Measurements from ENCODE around the gene CLHC1.

Gene CLHC1

GRCh38 chr2:55137024-55137958 lies 94.8 kb downstream of the CLHC1 start:
- H3K4me3 ChIP-seq (ENCODE audit: low read depth, low read length) = no peak overlapping the region
- no peak overlapping the region for H3K27ac ChIP-seq (ENCODE audit: extremely low read depth, low read depth, low read length)
- H3K36me3 ChIP-seq (ENCODE audit: control insufficient read depth in 2 of 2, insufficient read depth in 1 of 2, low read length in 2 of 2) = no peaks in the 10 kb centered on the region
- peak; percentile 58 for TF ChIP-seq ZNF600 (tag by site-specific recombination; IDR thresholded peaks at IDR 0.05)
- no peak for TF ChIP-seq ZNF157 (tag by site-specific recombination; IDR thresholded peaks at IDR 0.05)
- ChIA-PET CTCF (interaction anchor here (1.8 kb wide), 1 partner anchor 32 kb away, joined by 6 read pairs; no protein-coding TSS in a partner anchor), POLR2A (no interaction called here)
- no peaks in the 10 kb centered on the region for H3K9me3 ChIP-seq (ENCODE audit: control insufficient read depth, insufficient read depth, low read depth, low read length)
- peaks cover 4% of the 10 kb centered on the region; the same call in 1 of the 2 replicates for H3K4me1 ChIP-seq (ENCODE audit: control insufficient read depth, insufficient read depth, low read length)

GRCh38 chr2:55136138-55136541 lies 96.0 kb downstream of the CLHC1 start:
- no peaks in the 10 kb centered on the region for H3K9me3 ChIP-seq (ENCODE audit: control insufficient read depth, insufficient read depth, low read depth, low read length)
- H3K4me1 ChIP-seq (ENCODE audit: control insufficient read depth, insufficient read depth, low read length) = peaks cover 4% of the 10 kb centered on the region; the same call in 1 of the 2 replicates
- H3K4me3 ChIP-seq (ENCODE audit: low read depth, low read length) = no peak overlapping the region
- no peak for TF ChIP-seq ZNF214 (tag by site-specific recombination; IDR thresholded peaks at IDR 0.05; ENCODE audit: borderline replicate concordance)
- 0 out of 2 replicates have a peak, but pooled peaks have one; percentile 24 for TF ChIP-seq ZNF10 (tag by site-specific recombination; IDR thresholded peaks at IDR 0.05)
- ChIA-PET CTCF (interaction anchor here (0.6 kb wide), 1 partner anchor 34 kb away, joined by 4 read pairs; no protein-coding TSS in a partner anchor), POLR2A (interaction anchor here (0.5 kb wide), 1 partner anchor 31 kb away, joined by 3 read pairs; no protein-coding TSS in a partner anchor)
- no peaks in the 10 kb centered on the region for H3K36me3 ChIP-seq (ENCODE audit: control insufficient read depth in 2 of 2, insufficient read depth in 1 of 2, low read length in 2 of 2)
- no peak overlapping the region for H3K27ac ChIP-seq (ENCODE audit: extremely low read depth, low read depth, low read length)

- POLR2A ChIA-PET = interaction anchor here (1.0 kb wide), 1 partner anchor 23 kb away, joined by 3 read pairs; no protein-coding TSS in a partner anchor
- H3K9me3 ChIP-seq (ENCODE audit: control insufficient read depth, insufficient read depth, low read depth, low read length) = no peaks in the 10 kb centered on the region
- H3K4me3 ChIP-seq (ENCODE audit: low read depth, low read length) = no peak overlapping the region
- no peak overlapping the region for H3K27ac ChIP-seq (ENCODE audit: extremely low read depth, low read depth, low read length)
- TF ChIP-seq ZNF133 (tag by site-specific recombination; IDR thresholded peaks at IDR 0.05) = peak; percentile 70
- no peak for TF ChIP-seq ZNF488 (tag by site-specific recombination; IDR thresholded peaks at IDR 0.05)
- H3K36me3 ChIP-seq (ENCODE audit: control insufficient read depth in 2 of 2, insufficient read depth in 1 of 2, low read length in 2 of 2) = no peaks in the 10 kb centered on the region
- CTCF ChIA-PET = no interaction called here
- H3K4me1 ChIP-seq (ENCODE audit: control insufficient read depth, insufficient read depth, low read length) = peaks cover 4% of the 10 kb centered on the region; the same call in 1 of the 2 replicates
Measured at GRCh38 chr2:55135491-55135890, 96.6 kb downstream of the CLHC1 start.

- Histone ChIP-seq H3K36me3 (ENCODE audit: control insufficient read depth in 2 of 2, insufficient read depth in 1 of 2, low read length in 2 of 2) (no peaks in the 10 kb centered on the region), H3K27ac (ENCODE audit: extremely low read depth, low read depth, low read length) (no peak overlapping the region), H3K9me3 (ENCODE audit: control insufficient read depth, insufficient read depth, low read depth, low read length) (no peaks in the 10 kb centered on the region), H3K4me3 (ENCODE audit: low read depth, low read length) (no peak overlapping the region), H3K4me1 (ENCODE audit: control insufficient read depth, insufficient read depth, low read length) (peaks cover 4% of the 10 kb centered on the region; the same call in 1 of the 2 replicates)
- CTCF ChIA-PET = interaction anchor here (0.6 kb wide), 1 partner anchor 128 kb away, joined by 3 read pairs; no protein-coding TSS in a partner anchor
- TF ChIP-seq HOXA7 (CRISPR knock-in tag; IDR thresholded peaks at IDR 0.05; ENCODE audit: borderline replicate concordance) = no peak
- TF ChIP-seq ZNF311 (tag by site-specific recombination; IDR thresholded peaks at IDR 0.05; ENCODE audit: borderline replicate concordance) = no peak
- TF ChIP-seq ZNF596 (tag by site-specific recombination; IDR thresholded peaks at IDR 0.05) = no peak
- TF ChIP-seq YY2 (tag by site-specific recombination; IDR thresholded peaks at IDR 0.05) = no peak
- TF ChIP-seq ZNF114 (tag by site-specific recombination; IDR thresholded peaks at IDR 0.05) = no peak
- POLR2A ChIA-PET = no interaction called here
Measured at GRCh38 chr2:55134316-55134706, 97.8 kb downstream of the CLHC1 start.

Measured in HEK293 (cell line).